ENCODE measurements around the gene RBM15B. TPM values are rescaled to one million over a fixed set of nuclear protein-coding genes. Genes with fewer than 3 reads are reported as not detected.
"Not testable (repeated sequence)": the region's sequence is repeated elsewhere in the genome, so short reads cannot be mapped to it uniquely, and the experiment has no call there.

RBM15B gene
- polyA plus RNA-seq, 1 experiment: 11.9 TPM

GRCh38 chr3:51358981-51359380, 32.1 kb upstream of the RBM15B start:
- CTCF ChIA-PET: interaction anchor here (0.6 to 1.2 kb wide), 4 partner anchors 21 to 743 kb away, joined by 3 read pairs; no protein-coding TSS in a partner anchor
- TF ChIP-seq CTCF (IDR thresholded peaks at IDR 0.05; ENCODE audit: insufficient read depth, low read depth, low read length): no peak
- POLR2A ChIA-PET: no interaction called here
- no peak overlapping the region for H3K4me3 ChIP-seq (ENCODE audit: low read depth, low read length)
- H3K36me3 ChIP-seq (ENCODE audit: control insufficient read depth, insufficient read depth, low read length): no peaks in the 10 kb centered on the region
- H3K27me3 ChIP-seq (ENCODE audit: control insufficient read depth, insufficient read depth, low read length): peaks cover 2% of the 10 kb centered on the region; the same call in 1 of the 2 replicates
- no peak for DNase-seq (ENCODE audit: low read depth)

DNA sequence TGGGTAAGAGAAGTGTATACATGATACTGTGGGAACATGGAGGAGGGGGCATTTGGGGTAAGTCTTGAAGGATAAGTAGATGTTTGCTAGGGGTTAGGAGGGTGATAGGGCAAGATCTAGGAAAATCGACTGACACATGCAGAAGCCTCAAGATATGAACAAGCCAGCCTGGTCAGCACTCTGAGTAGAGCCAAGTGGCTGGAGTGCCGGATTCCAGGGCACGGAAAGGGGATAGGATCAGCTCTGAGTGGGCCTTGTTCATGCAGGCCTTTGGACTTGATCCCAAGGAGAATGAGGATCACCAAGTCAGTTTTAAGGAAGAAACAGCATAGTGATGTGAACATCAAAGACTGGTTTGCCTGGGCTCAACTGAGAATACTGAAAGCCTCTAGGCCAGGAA, 30.3 kb upstream of the RBM15B start:
- ChIA-PET CTCF (interaction anchor here (0.8 to 2.3 kb wide), 3 partner anchors 9 to 745 kb away, joined by 3 to 11 read pairs (median 6); partner anchors contain the start of gene MAPKAPK3), POLR2A (no interaction called here)
- H3K36me3 ChIP-seq (ENCODE audit: control insufficient read depth, insufficient read depth, low read length): no peaks in the 10 kb centered on the region
- H3K27me3 ChIP-seq (ENCODE audit: control insufficient read depth, insufficient read depth, low read length): peaks cover 2% of the 10 kb centered on the region; the same call in 1 of the 2 replicates
- DNase-seq (ENCODE audit: low read depth): no peak
- TF ChIP-seq CTCF (IDR thresholded peaks at IDR 0.05; ENCODE audit: insufficient read depth, low read depth, low read length): no peak
- no peak overlapping the region for H3K4me3 ChIP-seq (ENCODE audit: low read depth, low read length)

DNA sequence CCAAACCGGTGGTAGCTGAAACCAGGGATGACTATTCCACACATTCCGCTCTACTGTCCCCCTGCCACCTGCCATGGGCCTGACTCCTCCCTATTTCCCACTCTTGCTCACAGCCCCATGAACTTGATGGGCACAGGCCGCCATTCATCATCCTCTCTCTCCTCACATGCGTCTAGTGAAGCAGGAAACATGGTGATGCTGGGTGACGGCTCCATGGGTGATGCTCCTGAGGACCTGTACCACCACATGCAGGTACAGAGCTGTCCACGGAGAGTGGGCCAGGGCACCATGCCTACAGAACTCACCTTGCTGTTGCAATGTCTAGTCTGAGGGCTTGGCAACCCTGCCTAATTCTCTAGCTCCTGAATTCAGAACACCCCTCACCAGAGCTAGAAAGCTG, 29.3 kb upstream of the RBM15B start:
- ChIA-PET POLR2A (no interaction called here), CTCF (interaction anchor here (0.5 to 2.3 kb wide), 4 partner anchors 19 to 746 kb away, joined by 3 to 11 read pairs (median 4); partner anchors contain the start of gene MAPKAPK3)
- Histone ChIP-seq H3K4me3 (ENCODE audit: low read depth, low read length) (no peak overlapping the region), H3K27me3 (ENCODE audit: control insufficient read depth, insufficient read depth, low read length) (peaks cover 2% of the 10 kb centered on the region; the same call in 1 of the 2 replicates), H3K36me3 (ENCODE audit: control insufficient read depth, insufficient read depth, low read length) (no peaks in the 10 kb centered on the region)
- no peak for DNase-seq (ENCODE audit: low read depth)
- TF ChIP-seq CTCF (IDR thresholded peaks at IDR 0.05; ENCODE audit: insufficient read depth, low read depth, low read length): no peak

DNA sequence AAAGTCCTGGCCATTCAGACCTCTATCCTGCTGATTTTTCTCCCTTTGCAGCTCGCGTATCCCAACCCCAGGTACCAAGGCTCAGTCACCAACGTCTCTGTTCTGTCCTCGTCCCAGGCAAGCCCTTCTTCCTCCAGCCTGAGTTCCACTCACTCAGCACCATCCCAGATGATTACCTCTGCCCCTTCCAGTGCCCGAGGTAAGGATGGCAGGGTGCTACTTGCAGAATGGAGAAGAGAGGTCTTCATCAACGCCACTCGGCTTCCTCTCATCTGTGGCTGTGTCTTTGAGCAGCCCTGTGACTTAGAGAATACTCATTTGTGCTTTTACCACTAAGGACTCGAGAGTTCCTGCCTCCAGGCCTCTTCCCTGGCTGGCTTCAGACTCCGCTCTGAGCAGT, 28.6 kb upstream of the RBM15B start:
- no peaks in the 10 kb centered on the region for H3K36me3 ChIP-seq (ENCODE audit: control insufficient read depth, insufficient read depth, low read length)
- H3K4me3 ChIP-seq (ENCODE audit: low read depth, low read length): no peak overlapping the region
- ChIA-PET POLR2A (no interaction called here), CTCF (interaction anchor here (1.0 to 2.3 kb wide), 3 partner anchors 9 to 746 kb away, joined by 4 to 11 read pairs (median 6); partner anchors contain the start of gene MAPKAPK3)
- H3K27me3 ChIP-seq (ENCODE audit: control insufficient read depth, insufficient read depth, low read length): peaks cover 2% of the 10 kb centered on the region; the same call in 1 of the 2 replicates
- TF ChIP-seq CTCF (IDR thresholded peaks at IDR 0.05; ENCODE audit: insufficient read depth, low read depth, low read length): no peak
- DNase-seq (ENCODE audit: low read depth): no peak

DNA sequence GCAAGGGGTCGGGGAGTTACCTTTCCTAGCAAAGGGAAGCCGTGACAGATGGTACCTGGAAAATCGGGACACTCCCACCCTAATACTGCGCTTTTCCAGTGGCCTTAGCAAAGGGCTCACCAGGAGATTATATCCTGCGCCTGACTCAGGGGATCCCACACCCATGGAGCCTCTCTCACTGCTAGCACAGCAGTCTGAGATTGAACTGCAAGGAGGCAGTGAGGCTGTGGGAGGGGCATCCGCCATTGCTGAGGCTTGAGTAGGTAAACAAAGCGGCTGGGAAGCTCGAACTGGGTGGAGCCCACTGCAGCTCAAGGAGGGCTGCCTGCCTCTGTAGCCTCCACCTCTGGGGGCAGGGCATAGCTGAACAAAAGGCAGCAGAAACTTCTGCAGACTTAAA, 22.8 kb upstream of the RBM15B start:
- DNase-seq (ENCODE audit: low read depth); POLR2A ChIA-PET; H3K4me3 ChIP-seq (ENCODE audit: low read depth, low read length); H3K36me3 ChIP-seq (ENCODE audit: control insufficient read depth, insufficient read depth, low read length); H3K27me3 ChIP-seq (ENCODE audit: control insufficient read depth, insufficient read depth, low read length): not testable (repeated sequence)
- CTCF ChIA-PET: interaction anchor here (1.0 to 5.1 kb wide), 4 partner anchors 21 to 753 kb away, joined by 4 to 106 read pairs (median 12); no protein-coding TSS in a partner anchor

All from BJ (cell line).